Activated naive CD4-positive, alpha-beta T cell treated with anti-CD3 and anti-CD28 coated beads, Interleukin-2, amount 50 U/mL, for 24 hours (primary cell): ENCODE measurements around the gene GON4L.
"Not testable (repeated sequence)": the region's sequence is repeated elsewhere in the genome, so short reads cannot be mapped to it uniquely, and the experiment has no call there.

ENCODE experiments used
- H3K27ac Mint-ChIP-seq: one replicate; pipeline ENCODE4 v1.8.0; 2021; ENCODE audit warnings: mild to moderate bottlenecking, mixed read lengths
- H3K27me3 Mint-ChIP-seq: one replicate; pipeline ENCODE4 v1.8.0; 2021; ENCODE audit warnings: mixed read lengths
- H3K36me3 Mint-ChIP-seq: one replicate; pipeline ENCODE4 v1.8.0; 2021; ENCODE audit warnings: mixed read lengths
- H3K4me1 Mint-ChIP-seq: one replicate; pipeline ENCODE4 v1.8.0; 2021; ENCODE audit warnings: mixed read lengths
- H3K4me3 Mint-ChIP-seq: one replicate; pipeline ENCODE4 v1.8.0; 2021; ENCODE audit warnings: mild to moderate bottlenecking, mixed read lengths
- H3K9me3 Mint-ChIP-seq: one replicate; pipeline ENCODE4 v1.8.0; 2021; ENCODE audit warnings: mixed read lengths

The GON4L gene

DNA sequence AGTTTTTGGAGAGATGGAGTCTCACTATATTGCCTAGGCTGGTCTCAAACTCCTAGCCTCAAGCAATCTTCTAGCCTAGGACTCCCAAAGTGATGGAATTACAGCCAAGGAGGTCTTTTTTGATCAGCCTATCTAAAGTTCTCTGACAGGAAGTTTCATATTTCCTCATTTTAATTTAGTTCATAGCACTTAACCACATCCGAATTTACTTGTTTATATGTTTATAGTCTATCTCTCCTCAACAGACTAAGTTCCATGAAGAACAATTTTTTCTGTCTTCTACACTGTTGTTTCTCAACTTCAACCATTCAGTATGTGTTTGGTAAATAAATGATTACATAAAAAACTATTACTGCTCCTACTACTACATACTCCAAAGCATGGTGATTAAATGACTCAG, 47.9 kb downstream of the GON4L start:
- Mint-ChIP-seq H3K36me3 (peaks cover 11% of the 10 kb centered on the region), H3K4me3 (no peak overlapping the region), H3K27me3 (no peaks in the 10 kb centered on the region), H3K27ac (no peak overlapping the region), H3K9me3 (no peaks in the 10 kb centered on the region), H3K4me1 (peaks cover 5% of the 10 kb centered on the region)

DNA sequence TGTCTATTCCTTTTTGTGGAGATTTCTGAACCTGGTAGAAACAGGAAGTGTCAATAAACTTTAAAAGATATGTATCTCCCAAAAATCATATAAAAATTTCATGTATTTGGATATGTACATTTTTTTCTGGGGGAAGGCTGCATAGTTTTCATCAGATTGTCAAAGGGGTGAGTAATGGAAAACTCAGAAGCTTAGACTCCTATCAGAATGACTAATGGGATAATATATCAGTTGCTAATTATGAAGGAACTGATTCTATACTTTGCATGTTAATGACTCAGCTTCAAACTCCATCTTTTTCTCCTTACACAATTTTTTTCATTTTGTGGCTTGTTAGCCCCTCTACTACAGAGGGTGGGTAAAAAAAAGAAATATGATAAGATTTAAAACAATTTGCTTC, 55.9 kb downstream of the GON4L start:
- peak overlapping the region; percentile 55 for H3K4me3 Mint-ChIP-seq
- no peaks in the 10 kb centered on the region for H3K27me3 Mint-ChIP-seq
- H3K27ac Mint-ChIP-seq = peak overlapping the region; percentile 95
- no peaks in the 10 kb centered on the region for H3K9me3 Mint-ChIP-seq
- peaks cover 9% of the 10 kb centered on the region for H3K4me1 Mint-ChIP-seq
- H3K36me3 Mint-ChIP-seq = peaks cover 14% of the 10 kb centered on the region

DNA sequence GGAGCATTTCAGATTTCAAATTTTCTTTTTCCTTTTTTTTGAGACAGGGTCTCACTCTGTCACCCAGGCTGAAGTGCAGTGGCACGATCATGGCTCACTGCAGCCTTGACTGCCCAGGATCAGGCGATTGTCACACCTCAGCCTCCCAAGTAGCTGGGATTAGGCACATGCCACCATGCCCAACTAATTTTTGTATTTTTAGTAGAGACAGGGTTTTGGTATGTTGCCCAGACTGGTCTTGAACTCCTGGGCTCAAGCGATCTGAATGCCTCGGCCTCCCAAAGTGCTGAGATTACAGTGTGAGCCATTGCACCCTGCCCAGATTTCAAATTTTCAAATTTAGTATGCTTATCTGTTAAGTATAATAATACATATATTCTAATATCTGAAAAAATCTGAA, 61.4 kb downstream of the GON4L start:
- H3K27ac Mint-ChIP-seq, H3K9me3 Mint-ChIP-seq, H3K27me3 Mint-ChIP-seq, H3K4me3 Mint-ChIP-seq, H3K4me1 Mint-ChIP-seq: not testable (repeated sequence)
- peaks cover 16% of the 10 kb centered on the region for H3K36me3 Mint-ChIP-seq

DNA sequence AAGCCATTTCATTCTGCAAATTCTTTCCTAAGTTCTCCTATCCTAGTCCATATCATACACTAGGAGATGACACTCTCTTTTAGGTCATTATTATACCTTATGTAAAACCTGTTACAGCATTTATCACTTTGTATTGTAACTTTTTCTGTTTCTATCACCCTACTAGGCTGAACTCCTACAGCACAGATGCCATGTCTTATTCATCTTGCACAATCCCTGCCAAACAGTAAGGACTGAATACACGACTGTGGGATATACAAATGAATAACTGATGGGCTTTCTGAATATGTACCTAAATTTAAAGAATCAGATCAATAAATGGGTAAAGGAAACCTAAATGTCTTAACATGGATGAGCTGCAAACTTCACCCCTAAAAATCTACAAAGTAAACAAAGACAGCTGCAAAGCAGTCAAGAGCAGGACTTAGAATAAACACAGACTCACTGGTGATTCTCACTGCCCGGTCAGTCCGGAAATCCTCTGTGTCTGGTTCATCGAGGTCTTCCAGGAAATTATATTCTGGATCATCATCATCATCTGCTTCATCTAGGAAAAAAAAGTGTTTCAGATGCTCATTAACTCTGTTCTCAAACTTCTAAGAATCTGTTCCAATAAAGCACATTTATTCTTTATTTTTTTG, 62.3 kb downstream of the GON4L start:
- H3K4me1 Mint-ChIP-seq = no peaks in the 10 kb centered on the region
- H3K4me3 Mint-ChIP-seq = no peak overlapping the region
- H3K27ac Mint-ChIP-seq = peak overlapping the region; percentile 4
- peaks cover 16% of the 10 kb centered on the region for H3K36me3 Mint-ChIP-seq
- H3K9me3 Mint-ChIP-seq = no peaks in the 10 kb centered on the region
- no peaks in the 10 kb centered on the region for H3K27me3 Mint-ChIP-seq

DNA sequence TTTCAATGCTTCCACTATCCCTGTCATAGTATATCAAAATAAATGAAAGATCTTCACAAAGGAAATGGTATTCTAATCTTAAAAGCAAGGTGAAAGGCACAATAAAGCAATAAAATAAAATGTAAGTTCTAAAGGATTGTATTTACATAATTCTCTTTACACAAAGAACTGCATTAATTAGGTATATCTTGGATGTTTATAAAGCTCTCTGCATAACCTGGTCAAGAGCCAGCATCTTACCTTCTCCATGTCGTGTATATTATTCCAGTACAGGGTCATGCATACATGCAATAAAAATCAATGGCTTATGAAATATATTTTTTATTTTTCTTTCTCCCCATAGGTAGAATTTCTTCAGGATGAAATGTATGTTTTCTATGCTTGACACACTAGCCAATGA, 63.8 kb downstream of the GON4L start:
- no peak overlapping the region for H3K27ac Mint-ChIP-seq
- H3K36me3 Mint-ChIP-seq = peaks cover 11% of the 10 kb centered on the region
- no peaks in the 10 kb centered on the region for H3K9me3 Mint-ChIP-seq
- no peaks in the 10 kb centered on the region for H3K4me1 Mint-ChIP-seq
- no peak overlapping the region for H3K4me3 Mint-ChIP-seq
- no peaks in the 10 kb centered on the region for H3K27me3 Mint-ChIP-seq

DNA sequence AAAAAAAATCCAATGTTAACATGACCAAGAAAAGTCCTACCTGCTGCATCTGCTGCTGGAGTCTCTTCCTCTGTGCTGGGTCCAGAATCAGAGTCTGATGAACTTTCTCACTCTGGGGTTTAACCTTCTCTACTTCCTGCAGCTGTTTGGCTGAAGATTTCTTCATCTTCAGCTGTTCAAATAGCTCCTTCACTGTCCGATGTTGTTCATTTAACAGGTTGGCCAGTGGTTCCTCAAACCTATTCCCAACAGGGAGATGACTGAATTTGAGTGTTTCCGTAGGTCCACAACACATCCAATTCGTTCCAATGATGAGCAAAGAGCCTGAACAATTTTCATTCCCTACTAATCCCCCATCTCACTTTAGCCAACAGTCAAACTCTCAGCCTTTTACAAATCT, 79.4 kb downstream of the GON4L start:
- Mint-ChIP-seq H3K4me1 (peaks cover 14% of the 10 kb centered on the region), H3K4me3 (no peak overlapping the region), H3K36me3 (peaks cover 13% of the 10 kb centered on the region), H3K27ac (no peak overlapping the region), H3K9me3 (no peaks in the 10 kb centered on the region), H3K27me3 (no peaks in the 10 kb centered on the region)

DNA sequence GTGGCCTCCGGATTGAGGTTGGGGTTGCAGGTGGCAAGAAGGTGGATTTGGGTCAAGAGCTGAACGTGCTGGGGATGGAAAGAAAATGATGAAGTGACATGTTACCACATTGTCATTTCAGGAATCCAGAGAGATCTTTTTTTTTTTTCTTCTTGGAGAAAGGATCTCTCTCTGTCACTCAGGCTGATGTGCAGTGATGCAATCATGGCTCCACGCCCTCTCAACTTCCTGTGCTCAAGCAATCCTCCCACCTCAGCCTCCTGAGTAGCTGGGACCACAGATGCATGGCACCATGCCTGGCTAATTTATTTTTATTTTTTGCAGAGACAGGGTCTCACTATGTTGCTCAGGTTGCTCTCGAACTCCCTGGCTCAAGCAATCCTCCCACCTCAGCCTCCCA, 80.6 kb downstream of the GON4L start:
- Mint-ChIP-seq H3K27me3 (no peaks in the 10 kb centered on the region), H3K27ac (peak overlapping the region; percentile 57), H3K36me3 (peaks cover 16% of the 10 kb centered on the region), H3K9me3 (no peaks in the 10 kb centered on the region), H3K4me3 (no peak overlapping the region), H3K4me1 (peaks cover 14% of the 10 kb centered on the region)

DNA sequence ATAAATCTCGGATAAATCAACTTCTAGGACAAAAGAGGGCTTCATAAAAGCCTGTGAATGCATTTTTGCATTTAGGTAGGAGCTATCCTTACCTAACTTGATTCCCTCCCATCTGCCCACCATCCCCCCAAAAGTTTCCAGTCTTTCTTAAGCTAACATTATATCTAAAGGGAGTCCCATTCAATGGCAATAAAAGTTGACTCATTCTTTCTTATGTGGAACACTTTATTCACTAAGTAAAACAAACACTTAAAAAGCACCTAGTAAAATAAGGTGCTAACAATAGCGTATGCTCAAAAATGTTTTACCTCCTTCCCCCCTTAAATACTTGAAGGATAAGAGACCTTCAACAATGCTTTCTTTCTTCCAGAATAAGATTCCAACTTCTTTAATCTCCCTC, 83.8 kb downstream of the GON4L start:
- Mint-ChIP-seq H3K27me3 (no peaks in the 10 kb centered on the region), H3K27ac (peak overlapping the region; percentile 73), H3K9me3 (no peaks in the 10 kb centered on the region)

DNA sequence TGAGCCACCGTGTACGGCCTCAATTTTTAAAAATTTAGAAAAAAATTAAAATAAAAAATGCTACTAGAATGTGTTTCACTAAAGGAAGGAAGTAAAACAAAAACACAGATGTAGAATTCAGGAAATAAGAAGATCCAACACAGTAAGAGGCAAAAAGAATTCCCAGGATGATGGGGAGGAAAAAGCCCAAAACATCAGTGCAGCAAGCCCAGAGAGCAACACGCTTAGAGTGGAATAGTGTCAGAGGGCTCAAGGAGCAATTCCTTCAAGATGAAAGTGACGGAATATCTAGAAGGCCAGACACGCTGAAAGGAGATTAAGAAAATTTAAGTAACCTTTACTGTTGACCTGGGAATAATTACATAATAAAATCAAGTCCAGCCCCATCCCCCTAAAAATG, 87.8 kb downstream of the GON4L start:
- no peak overlapping the region for H3K4me3 Mint-ChIP-seq
- no peaks in the 10 kb centered on the region for H3K27me3 Mint-ChIP-seq
- peaks cover 11% of the 10 kb centered on the region for H3K4me1 Mint-ChIP-seq
- H3K27ac Mint-ChIP-seq = no peak overlapping the region
- peaks cover 25% of the 10 kb centered on the region for H3K36me3 Mint-ChIP-seq
- no peaks in the 10 kb centered on the region for H3K9me3 Mint-ChIP-seq

More for the DNA sequence above, 83.8 kb downstream of the GON4L start:
- peaks cover 24% of the 10 kb centered on the region for H3K36me3 Mint-ChIP-seq
- H3K4me3 Mint-ChIP-seq = no peak overlapping the region
- peaks cover 14% of the 10 kb centered on the region for H3K4me1 Mint-ChIP-seq

DNA sequence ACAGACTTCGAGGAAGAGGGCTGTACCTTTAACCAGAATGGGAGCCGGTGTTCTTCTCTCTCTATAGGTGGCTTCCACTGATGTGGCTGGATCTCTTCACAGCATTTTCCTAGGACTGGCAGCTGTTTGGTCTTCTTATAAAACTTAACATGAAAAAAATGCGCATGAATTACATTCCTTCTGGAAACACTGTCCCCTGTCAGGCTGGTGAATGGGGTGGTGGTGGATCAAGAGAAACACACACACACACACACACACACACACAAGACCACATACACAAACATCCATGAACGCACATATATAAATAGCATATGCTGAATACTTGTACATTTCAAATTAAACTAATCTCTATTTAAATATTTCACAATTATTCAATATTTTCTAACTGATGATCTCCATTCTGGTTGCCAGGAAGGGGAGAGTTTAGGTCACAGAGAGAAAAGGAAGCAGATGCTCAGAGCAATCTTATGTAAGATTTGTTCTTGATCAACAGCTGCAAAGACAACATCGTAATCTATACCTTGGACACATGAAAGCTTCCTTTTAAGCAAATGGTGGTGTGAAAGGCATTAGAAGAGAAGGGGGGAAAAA, 89.5 kb downstream of the GON4L start:
- not testable (repeated sequence) for H3K27me3 Mint-ChIP-seq, H3K9me3 Mint-ChIP-seq, H3K4me1 Mint-ChIP-seq, H3K27ac Mint-ChIP-seq, H3K4me3 Mint-ChIP-seq
- H3K36me3 Mint-ChIP-seq = peaks cover 23% of the 10 kb centered on the region

DNA sequence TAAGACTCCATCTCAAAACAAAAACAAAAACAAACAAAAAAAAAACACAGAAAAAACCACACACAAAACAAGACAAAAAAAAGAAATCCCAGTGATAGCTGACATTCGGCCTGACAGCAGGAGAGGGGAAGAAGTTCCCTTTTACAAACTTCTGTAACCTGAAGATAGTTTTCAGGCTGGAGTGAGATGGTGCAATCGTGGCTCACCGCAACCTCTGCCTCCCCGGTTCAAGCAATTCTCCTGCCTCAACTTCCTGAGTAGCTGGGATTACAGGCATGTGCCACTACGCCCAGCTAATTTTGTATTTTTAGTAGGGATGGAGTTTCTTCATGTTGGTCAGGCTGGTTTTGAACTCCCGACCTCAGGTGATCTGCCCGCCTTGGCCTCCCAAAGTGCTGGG, 93.0 kb downstream of the GON4L start:
- H3K4me1 Mint-ChIP-seq, H3K4me3 Mint-ChIP-seq, H3K27me3 Mint-ChIP-seq, H3K9me3 Mint-ChIP-seq, H3K27ac Mint-ChIP-seq: not testable (repeated sequence)
- peaks cover 23% of the 10 kb centered on the region for H3K36me3 Mint-ChIP-seq

DNA sequence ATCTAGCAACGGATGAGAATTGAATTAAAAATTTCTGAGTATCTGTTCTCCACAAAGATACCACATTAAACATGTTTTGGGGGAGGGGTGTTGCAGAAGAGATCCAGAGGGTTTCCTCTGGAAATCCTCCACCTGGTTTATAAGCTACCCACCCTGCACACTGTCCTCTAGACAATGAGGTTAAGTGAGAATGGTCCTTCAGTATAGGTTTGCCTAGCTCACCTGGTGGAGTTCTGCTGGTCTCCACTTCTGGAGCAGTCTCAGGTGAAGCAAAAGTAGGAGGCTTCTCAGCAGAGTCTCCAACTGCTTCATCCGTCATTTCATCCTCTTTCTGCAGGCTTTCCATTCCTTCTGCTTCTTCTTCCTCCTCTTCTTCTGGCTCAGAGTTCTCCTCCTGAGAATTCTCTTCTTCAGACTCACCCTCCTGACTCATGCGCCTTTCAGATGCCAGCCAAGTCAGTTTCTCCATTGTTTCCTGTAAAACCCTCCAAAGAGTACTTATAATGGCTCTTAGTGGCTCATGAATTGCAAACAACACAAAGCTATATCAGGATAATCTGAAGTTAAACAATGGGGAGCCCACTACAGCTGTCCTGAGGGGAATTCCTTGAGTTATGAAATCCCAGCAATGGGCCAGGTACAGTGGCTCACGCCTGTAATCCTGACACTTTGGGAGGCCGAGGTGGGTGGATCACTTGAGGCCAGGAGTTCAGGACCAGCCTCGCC, 93.8 kb downstream of the GON4L start:
- H3K4me1 Mint-ChIP-seq, H3K4me3 Mint-ChIP-seq, H3K27ac Mint-ChIP-seq, H3K9me3 Mint-ChIP-seq, H3K27me3 Mint-ChIP-seq: not testable (repeated sequence)
- peaks cover 19% of the 10 kb centered on the region for H3K36me3 Mint-ChIP-seq

DNA sequence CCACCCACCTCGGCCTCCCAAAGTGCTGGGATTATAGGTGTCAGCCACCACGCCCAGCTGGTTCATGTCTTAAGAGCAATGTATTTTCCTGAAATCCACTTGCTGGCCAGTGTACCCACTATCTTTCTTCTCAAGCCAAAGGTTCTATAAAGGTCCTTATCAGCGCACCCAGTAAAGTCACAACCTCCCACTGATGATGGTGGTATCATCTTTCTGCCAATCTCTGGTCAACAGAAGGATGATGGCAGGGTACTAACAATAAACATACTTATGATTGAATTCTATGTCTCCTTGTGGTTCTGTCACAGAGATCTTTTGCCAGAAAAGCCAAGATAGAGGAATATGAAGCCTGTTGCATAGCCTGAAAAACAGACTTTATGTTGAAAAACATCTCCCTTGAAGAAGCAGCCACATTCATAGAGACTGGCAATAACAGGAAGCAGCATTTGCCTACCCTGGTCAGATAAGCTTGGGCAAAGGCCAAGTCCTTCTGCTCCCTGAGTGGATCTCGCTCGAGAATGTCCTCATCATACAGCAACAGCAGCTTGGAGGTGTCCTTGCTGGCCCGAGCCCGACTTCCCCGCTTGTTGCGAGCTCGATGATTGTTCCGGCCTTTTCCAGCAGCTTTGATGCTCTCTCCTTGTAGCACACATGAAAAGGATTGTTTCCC, 95.1 kb downstream of the GON4L start:
- H3K4me1 Mint-ChIP-seq = peaks cover 3% of the 10 kb centered on the region
- no peak overlapping the region for H3K27ac Mint-ChIP-seq
- peaks cover 17% of the 10 kb centered on the region for H3K36me3 Mint-ChIP-seq
- H3K4me3 Mint-ChIP-seq = no peak overlapping the region
- no peaks in the 10 kb centered on the region for H3K9me3 Mint-ChIP-seq
- no peaks in the 10 kb centered on the region for H3K27me3 Mint-ChIP-seq

DNA sequence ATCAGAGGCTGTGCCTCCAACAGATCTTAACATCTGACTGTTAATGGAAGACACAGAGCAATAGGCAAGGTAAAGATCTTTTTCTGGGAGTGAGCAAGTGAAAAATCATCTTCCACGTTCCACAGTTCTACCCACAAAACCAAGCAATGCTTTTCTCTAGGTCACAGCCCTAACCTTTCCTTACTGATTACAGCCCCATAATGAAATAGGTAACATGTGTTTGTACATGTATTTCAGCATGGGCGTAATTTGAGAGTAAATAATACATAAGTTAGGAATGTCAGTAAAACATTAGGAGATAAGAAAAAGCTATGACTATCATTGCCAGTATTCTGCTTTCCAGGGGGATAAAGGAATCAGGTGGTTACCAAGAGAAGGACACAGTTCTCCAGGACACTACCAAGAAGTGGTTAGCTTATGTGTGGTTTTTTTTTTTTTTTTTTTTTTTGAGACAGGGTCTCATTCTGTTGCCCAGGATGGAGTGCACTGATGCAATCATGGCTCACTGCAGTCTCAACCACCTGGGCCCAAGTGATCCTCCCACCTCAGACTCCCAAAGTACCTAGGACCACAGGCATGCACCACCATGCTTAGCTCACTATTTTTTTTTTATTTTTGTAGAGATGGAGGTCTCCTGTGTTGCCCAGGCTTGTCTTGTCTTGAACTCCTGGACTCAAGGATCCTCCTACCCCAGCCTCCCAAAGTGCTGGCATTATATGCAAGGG, 96.1 kb downstream of the GON4L start:
- no peak overlapping the region for H3K27ac Mint-ChIP-seq
- peaks cover 3% of the 10 kb centered on the region for H3K4me1 Mint-ChIP-seq
- no peak overlapping the region for H3K4me3 Mint-ChIP-seq
- H3K9me3 Mint-ChIP-seq = no peaks in the 10 kb centered on the region
- peaks cover 19% of the 10 kb centered on the region for H3K36me3 Mint-ChIP-seq
- H3K27me3 Mint-ChIP-seq = no peaks in the 10 kb centered on the region

DNA sequence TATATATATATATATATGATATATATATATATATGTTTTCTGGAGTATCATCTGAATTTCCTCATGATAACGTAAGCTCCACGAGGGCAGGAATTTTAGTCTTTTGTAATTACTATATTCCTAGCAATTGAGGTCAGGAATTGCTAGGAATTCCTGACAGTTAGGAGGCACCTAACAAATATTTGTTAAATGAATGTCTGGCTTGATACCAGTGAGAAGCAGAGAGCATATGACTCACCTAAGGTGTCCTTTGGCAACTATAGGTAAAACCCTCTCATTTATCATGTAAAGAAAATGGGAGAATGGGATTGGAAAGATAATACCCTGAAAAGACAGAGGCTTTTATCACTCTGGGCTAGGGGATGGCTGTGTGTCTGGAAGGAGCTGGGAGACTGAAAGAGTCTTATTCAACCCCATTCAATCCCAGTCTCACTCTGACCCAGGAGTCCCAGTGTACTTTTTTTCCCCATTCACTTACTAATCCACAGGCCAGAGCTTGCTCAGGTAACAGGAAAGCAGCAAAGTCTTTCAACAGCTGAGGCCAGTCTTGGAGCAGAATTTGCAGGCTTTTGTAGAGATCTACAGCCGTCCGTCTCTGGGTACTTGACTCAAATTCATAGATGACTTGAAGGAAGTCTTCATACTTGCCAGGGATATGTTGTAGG, 96.9 kb downstream of the GON4L start:
- Mint-ChIP-seq H3K27ac (no peak overlapping the region), H3K4me1 (peaks cover 3% of the 10 kb centered on the region), H3K9me3 (no peaks in the 10 kb centered on the region), H3K4me3 (no peak overlapping the region), H3K27me3 (no peaks in the 10 kb centered on the region), H3K36me3 (peaks cover 13% of the 10 kb centered on the region)
